SU-DHL-6 (cell line): ENCODE measurements around the gene ZNF334.

Source experiments
- CTCF ChIP-seq: fragments of 200-600 bp; sonication (generic); IDR thresholded peaks from one replicate; pipeline ENCODE4 v1.5.1; 2017; ENCODE audit warnings: antibody characterized with exemption, mild to moderate bottlenecking, low read length, moderate library complexity; ENCODE audit not compliant: insufficient read depth, poor library complexity, severe bottlenecking
- EZH2phosphoT487 ChIP-seq: fragments of 200-600 bp; sonication (generic), shearing (Covaris generic); conservative IDR thresholded peaks from 2 replicates; pipeline ENCODE4 v1.6.1; 2018; ENCODE audit warnings: mild to moderate bottlenecking, antibody characterized with exemption, low read length, moderate library complexity, mixed read lengths

- no peak for TF ChIP-seq CTCF
- TF ChIP-seq EZH2phosphoT487 = no peak
Observed at GRCh38 chr20:46494077-46494476, 19.3 kb downstream of the ZNF334 start.
